ENCODE data around the gene TLR2. TPM values are rescaled to one million over a fixed set of nuclear protein-coding genes. Genes with fewer than 3 reads are reported as not detected.

TLR2 gene
- total and polyA plus RNA-seq, 10 of the 15 experiments (the other 5 are each of a cell fraction or from before 2014, with no cell fraction given) = under 0.01 to 0.19 (median 0.06) TPM; not detected in 4

DNA sequence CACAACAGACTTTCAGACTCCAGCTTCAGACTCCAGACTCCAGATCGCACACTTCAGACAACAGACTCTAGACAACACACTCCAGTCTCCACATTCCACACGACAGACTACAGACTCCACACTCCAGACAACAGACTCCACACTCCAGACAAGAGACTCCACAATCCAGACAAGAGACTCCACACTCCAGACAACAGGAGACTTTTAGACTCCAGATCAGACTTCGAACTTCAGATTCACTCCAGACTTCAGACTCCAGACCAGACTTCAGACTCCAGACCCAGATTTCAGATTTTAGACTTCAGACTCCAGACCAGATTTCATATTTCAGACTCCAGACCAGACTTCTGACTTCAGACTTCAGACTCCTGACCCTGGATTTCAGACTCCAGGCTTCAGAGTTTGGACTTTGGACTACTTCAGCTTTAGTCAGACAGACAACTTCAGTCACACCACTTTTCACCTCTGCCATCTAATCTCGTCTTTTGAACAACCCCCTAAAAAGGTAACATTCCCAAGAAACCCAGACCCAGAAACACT lies 29.0 kb upstream of the TLR2 start:
- Histone ChIP-seq H3K4me3 (no peak overlapping the region), H3K4me2 (ENCODE audit: control insufficient read depth, insufficient read depth) (no peak overlapping the region), H3K9me3 (replicated peaks; ENCODE audit: control insufficient read depth, insufficient read depth, low read length) (no peaks in the 10 kb centered on the region), H3K27me3 (replicated peaks in 1 of 2; ENCODE audit: control insufficient read depth in 2 of 2, insufficient read depth in 2 of 2, low read length in 1 of 2) (no peaks in the 10 kb centered on the region; a peak in 1 of 4 replicates), H3K9ac (ENCODE audit: control insufficient read depth, insufficient read depth, low read length) (no peak overlapping the region), H3K79me2 (ENCODE audit: control insufficient read depth, insufficient read depth, low read length) (no peaks in the 10 kb centered on the region), H4K20me1 (ENCODE audit: control insufficient read depth, insufficient read depth) (no peaks in the 10 kb centered on the region), H3K4me1 (ENCODE audit: control insufficient read depth, insufficient read depth, low read length) (no peaks in the 10 kb centered on the region), H3K27ac (ENCODE audit: control insufficient read depth, insufficient read depth) (no peak overlapping the region), H3K36me3 (ENCODE audit: control insufficient read depth in 2 of 2, insufficient read depth in 2 of 2, low read length in 1 of 2) (no peaks in the 10 kb centered on the region), H2AFZ (ENCODE audit: control insufficient read depth, low read depth, low read length) (no peak overlapping the region)
- no peak for ATAC-seq
- ChIA-PET SMC1A (ENCODE audit: uncharacterized antibody, unreplicated experiment) (no interaction called here), CTCF (interaction anchor here (1.2 to 1.4 kb wide), 2 partner anchors 10 to 95 kb away, joined by 3 to 5 read pairs; no protein-coding TSS in a partner anchor), POLR2A (no interaction called here), RAD21 (ENCODE audit: unreplicated experiment) (interaction anchor here (0.6 kb wide), 1 partner anchor 68 kb away, joined by 3 read pairs; no protein-coding TSS in a partner anchor)
- DNase-seq (ENCODE audit: low read depth, low spot score) = no peak
- in situ Hi-C loops (cut with MboI) = no loop called here
- no peak for FAIRE-seq
- 11% methylated on average over 4 of the region's 4 CpGs for WGBS (ENCODE audit: insufficient coverage, insufficient replicate concordance, low lambda C conversion rate, missing lambda C conversion rate)
- no peak for TF ChIP-seq IKZF2 (IDR thresholded peaks at IDR 0.05)
- TF ChIP-seq PML (IDR thresholded peaks at IDR 0.05; ENCODE audit: low read length) = no peak
- TF ChIP-seq, protein P1, sequence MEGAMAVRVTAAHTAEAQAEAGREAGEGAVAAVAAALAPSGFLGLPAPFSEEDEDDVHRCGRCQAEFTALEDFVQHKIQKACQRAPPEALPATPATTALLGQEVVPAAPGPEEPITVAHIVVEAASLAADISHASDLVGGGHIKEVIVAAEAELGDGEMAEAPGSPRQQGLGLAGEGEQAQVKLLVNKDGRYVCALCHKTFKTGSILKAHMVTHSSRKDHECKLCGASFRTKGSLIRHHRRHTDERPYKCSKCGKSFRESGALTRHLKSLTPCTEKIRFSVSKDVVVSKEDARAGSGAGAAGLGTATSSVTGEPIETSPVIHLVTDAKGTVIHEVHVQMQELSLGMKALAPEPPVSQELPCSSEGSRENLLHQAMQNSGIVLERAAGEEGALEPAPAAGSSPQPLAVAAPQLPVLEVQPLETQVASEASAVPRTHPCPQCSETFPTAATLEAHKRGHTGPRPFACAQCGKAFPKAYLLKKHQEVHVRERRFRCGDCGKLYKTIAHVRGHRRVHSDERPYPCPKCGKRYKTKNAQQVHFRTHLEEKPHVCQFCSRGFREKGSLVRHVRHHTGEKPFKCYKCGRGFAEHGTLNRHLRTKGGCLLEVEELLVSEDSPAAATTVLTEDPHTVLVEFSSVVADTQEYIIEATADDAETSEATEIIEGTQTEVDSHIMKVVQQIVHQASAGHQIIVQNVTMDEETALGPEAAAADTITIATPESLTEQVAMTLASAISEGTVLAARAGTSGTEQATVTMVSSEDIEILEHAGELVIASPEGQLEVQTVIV (IDR thresholded peaks at IDR 0.05; ENCODE audit: borderline replicate concordance, partially characterized antibody) = no peak
- no peak for TF ChIP-seq NRF1 (conservative IDR thresholded peaks at IDR 0.05; ENCODE audit: low read depth, low read length)
- no peak for TF ChIP-seq BRCA1 (IDR thresholded peaks at IDR 0.05; ENCODE audit: low read depth, low read length)
- no peak for TF ChIP-seq RUNX3 (IDR thresholded peaks at IDR 0.05; ENCODE audit: low read length)
- TF ChIP-seq TCF3 (IDR thresholded peaks at IDR 0.05; ENCODE audit: borderline replicate concordance, insufficient read depth, low read depth, low read length) = no peak
- TF ChIP-seq WRNIP1 (IDR thresholded peaks at IDR 0.05; ENCODE audit: borderline replicate concordance, low read depth, low read length) = no peak
- TF ChIP-seq NR2C1 (IDR thresholded peaks at IDR 0.05) = no peak
- no TSS peak for BruUV-seq (replicated peaks)
- intact Hi-C loops (cut with micrococcal nuclease; ENCODE audit: unreplicated experiment) = no loop called here

Measured in GM12878 (cell line).